ENCODE measurements around the gene TFR2.

The TFR2 gene

DNA sequence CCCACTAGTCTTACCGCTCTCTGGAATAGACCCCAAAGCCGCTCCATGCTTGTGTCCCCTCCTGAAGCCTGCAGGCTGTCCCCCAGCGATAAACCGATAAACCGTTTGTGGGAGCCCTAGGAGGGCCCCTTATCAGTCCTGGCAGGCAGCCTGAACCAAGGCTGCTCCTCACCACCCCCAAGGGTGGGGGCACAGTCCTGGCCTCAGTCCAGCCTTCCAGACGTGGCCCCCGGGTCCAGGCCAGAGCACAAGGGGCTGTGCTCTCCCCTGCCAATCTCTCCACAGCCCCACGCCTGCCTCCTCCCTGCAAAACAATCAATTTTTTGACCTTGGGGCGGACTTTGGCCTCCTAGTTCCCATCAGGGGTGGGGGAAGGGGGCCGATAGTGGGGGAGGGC, at the start of gene TFR2:
TSS of gene TFR2 (minus strand) at position 90 of the 397 bp plus-strand sequence. CDS start at position 47, 43 bp downstream.
- Histone ChIP-seq H3K27me3 (ENCODE audit: insufficient read depth, low read depth, severe bottlenecking) (no peaks in the 10 kb centered on the region), H3K27ac (no peak within 1 kb of the TSS), H3K36me3 (no peaks in the 10 kb centered on the region; the same call in 1 of the 2 replicates), H3K9me3 (ENCODE audit: severe bottlenecking) (no peaks in the 10 kb centered on the region), H3K4me3 (ENCODE audit: low read depth, low read length) (no peak within 1 kb of the TSS)
- TF ChIP-seq, protein P1, sequence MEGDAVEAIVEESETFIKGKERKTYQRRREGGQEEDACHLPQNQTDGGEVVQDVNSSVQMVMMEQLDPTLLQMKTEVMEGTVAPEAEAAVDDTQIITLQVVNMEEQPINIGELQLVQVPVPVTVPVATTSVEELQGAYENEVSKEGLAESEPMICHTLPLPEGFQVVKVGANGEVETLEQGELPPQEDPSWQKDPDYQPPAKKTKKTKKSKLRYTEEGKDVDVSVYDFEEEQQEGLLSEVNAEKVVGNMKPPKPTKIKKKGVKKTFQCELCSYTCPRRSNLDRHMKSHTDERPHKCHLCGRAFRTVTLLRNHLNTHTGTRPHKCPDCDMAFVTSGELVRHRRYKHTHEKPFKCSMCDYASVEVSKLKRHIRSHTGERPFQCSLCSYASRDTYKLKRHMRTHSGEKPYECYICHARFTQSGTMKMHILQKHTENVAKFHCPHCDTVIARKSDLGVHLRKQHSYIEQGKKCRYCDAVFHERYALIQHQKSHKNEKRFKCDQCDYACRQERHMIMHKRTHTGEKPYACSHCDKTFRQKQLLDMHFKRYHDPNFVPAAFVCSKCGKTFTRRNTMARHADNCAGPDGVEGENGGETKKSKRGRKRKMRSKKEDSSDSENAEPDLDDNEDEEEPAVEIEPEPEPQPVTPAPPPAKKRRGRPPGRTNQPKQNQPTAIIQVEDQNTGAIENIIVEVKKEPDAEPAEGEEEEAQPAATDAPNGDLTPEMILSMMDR (IDR thresholded peaks at IDR 0.05; ENCODE audit: low read depth, low read length) = no peak
- DNase-seq = no peak

DNA sequence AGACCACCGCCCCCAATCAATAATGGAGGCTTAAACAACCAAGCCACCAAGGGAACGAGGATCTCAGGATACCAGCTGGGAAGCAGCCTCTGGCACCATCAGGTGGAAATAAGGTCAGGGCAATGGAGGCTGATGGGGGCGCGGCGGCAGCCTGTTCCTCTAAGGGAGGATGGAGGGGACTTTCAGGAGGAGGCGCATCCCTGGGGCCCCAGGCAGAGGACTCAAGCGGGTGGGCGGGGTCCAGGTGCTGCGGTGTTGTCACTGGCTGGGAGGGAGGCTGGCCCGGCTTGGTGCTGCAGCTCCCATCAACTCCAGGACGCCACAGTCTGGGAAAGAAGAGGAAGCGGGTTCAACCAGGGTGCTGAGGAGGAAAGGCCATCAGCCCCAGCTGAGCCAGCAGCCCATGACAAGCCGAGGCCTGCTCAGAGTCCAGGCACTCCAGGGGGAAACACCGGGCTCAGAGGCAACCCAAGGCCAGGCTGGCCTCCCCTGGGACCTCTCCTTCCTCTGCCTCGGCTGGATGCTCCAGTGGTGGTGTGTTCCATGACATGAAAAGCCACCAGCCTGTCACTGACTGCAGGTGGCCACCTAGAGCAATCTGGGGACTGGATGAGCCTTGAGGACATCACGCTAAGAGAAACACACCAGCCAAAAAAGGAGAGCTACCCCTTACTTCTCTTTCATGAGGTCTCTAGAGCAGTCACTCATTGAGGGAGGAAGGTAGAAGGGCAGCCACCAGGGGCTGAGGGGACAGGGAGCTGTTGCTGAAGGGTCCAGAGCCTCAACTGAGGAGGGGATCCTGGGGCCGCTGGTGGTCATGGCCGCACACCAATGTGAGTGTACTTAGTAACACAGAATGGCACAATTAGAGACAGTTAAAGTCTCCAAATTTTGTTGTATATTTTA, 48.1 kb upstream of the TFR2 start:
- Histone ChIP-seq H3K4me3 (ENCODE audit: low read depth, low read length) (no peak overlapping the region), H3K9me3 (ENCODE audit: severe bottlenecking) (no peaks in the 10 kb centered on the region), H3K27ac (no peak overlapping the region), H3K36me3 (peaks cover 68% of the 10 kb centered on the region), H3K27me3 (ENCODE audit: insufficient read depth, low read depth, severe bottlenecking) (no peaks in the 10 kb centered on the region)
- DNase-seq = no peak
- TF ChIP-seq, protein P1 (IDR thresholded peaks at IDR 0.05; ENCODE audit: low read depth, low read length) = no peak

DNA sequence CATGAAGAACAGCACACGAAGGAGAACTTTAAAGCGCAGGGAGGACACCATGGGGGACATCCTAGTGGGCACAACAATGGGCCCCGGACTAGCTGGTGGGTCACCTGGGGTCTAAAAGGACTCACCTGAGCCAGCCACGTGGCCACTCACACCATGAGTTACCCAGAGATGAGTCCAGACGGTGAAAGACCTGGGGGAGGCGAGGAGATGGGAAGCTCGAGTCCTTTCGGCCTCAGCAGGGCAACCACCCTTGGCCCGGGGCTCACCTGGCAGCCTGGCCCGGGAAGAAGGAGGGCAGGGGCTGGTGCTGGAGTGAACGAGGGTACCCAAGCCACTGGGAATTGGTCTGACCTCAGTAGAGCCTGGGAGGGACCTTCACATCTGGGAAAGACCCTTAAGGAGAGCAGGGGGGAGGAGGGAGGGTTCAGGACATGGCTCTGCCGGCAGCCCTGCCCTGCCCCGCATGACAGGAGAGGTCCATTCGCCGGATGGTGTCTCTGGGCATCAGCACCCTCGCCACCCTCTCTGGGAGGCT, 47.0 kb upstream of the TFR2 start:
- peaks cover 79% of the 10 kb centered on the region for H3K36me3 ChIP-seq
- H3K9me3 ChIP-seq (ENCODE audit: severe bottlenecking) = no peaks in the 10 kb centered on the region
- no peaks in the 10 kb centered on the region for H3K27me3 ChIP-seq (ENCODE audit: insufficient read depth, low read depth, severe bottlenecking)
- TF ChIP-seq, protein P1 (IDR thresholded peaks at IDR 0.05; ENCODE audit: low read depth, low read length) = no peak
- no peak for DNase-seq
- no peak overlapping the region for H3K27ac ChIP-seq
- H3K4me3 ChIP-seq (ENCODE audit: low read depth, low read length) = no peak overlapping the region

DNA sequence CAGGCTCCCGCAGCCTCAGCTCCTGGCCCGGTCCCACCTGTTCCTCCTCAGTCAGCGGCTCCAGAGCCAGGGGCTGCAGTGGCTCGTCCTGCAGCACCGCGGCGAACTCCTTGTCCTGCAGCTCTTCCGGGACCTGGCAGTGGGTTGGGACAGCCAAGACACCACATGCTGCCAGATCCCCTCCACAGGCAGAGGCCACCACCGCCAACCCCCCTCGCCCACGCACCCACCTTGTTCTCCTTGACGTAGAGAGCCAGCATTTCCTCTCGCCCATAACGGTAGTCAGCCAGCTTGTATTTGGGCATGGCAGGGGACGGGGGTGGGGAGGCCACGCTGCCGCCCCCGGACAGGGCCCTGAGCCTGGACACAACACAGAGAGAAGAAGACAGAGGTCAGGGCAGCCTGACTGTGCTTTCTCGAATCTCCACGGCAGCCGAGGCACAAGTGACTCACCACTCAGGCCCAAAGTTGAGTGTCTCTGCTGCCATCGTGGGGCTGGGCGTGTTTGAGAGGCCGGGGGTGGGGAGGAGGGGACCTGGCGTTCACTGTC, 46.5 kb upstream of the TFR2 start:
- Histone ChIP-seq H3K9me3 (ENCODE audit: severe bottlenecking) (no peaks in the 10 kb centered on the region), H3K36me3 (peaks cover 84% of the 10 kb centered on the region), H3K27ac (no peak overlapping the region), H3K4me3 (ENCODE audit: low read depth, low read length) (no peak overlapping the region), H3K27me3 (ENCODE audit: insufficient read depth, low read depth, severe bottlenecking) (no peaks in the 10 kb centered on the region)
- DNase-seq = no peak
- TF ChIP-seq, protein P1 (IDR thresholded peaks at IDR 0.05; ENCODE audit: low read depth, low read length) = no peak

DNA sequence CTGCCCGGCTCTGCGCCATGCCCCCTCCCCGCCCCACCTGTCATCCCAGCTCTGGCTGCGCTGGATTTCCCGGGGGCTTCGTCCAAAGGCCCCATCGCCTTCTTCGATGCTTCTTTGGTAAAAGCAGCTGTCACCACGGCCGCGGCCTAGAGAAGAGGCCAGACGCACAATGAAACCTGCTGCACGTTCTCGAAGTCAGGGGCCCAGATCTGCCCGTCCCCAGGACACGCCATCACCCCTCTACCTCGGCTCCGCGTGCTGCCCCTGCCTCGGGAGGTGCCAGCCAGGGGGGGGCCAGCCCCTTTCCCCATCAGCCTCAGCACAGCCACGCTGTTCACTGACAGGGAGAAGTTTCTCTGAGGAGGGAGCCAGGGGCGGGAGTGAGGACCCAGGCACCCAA, 45.9 kb upstream of the TFR2 start:
- no peaks in the 10 kb centered on the region for H3K27me3 ChIP-seq (ENCODE audit: insufficient read depth, low read depth, severe bottlenecking)
- H3K9me3 ChIP-seq (ENCODE audit: severe bottlenecking) = no peaks in the 10 kb centered on the region
- no peak overlapping the region for H3K27ac ChIP-seq
- TF ChIP-seq, protein P1 (IDR thresholded peaks at IDR 0.05; ENCODE audit: low read depth, low read length) = no peak
- H3K36me3 ChIP-seq = peaks cover 84% of the 10 kb centered on the region
- no peak for DNase-seq
- H3K4me3 ChIP-seq (ENCODE audit: low read depth, low read length) = no peak overlapping the region
